ENCODE results near the gene ARHGEF2. TPM values are rescaled to one million over a fixed set of nuclear protein-coding genes. Genes with fewer than 3 reads are reported as not detected.

The ARHGEF2 gene
- total and polyA plus RNA-seq, 2 of the 13 experiments (the other 11 are each of a cell fraction or from before 2014, with no cell fraction given): 16.1 to 32.1 TPM

DNA sequence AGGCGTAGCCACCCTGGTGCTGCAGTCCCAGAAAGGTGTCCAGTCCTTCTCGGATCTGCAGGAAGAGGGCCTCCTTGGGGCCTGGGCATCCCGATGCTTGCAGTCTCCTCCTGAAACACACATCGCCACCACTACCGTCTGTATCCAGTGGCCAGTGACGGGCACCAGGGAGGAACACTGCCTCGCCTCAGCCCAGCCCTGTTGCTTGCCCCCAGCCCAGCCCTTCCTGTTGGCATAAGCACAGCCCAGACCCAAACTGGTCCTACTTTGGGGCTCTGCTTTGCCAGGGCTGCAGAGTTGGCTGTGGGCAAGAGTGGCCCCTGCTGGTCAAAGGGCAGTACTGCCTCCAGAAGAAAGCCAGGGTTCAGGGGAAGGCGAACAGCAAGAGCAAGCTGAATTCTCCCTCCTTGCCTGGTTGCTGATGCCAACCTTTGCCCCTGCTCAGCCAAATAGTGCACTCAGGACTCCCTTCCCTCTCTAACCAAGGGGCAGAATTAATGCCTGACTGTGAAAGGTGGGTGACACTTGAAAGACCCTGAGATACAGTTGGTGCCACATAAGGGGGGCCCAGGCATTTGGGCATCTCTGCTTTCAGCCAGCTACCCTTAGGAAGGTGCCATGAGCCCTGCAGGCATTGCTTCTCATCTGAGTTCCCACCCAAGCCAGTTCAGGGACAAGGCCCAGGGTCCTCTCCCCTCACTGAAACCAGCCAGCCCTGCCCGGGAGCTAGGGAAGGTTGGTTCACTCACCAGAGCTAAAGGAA lies 11.1 kb upstream of the ARHGEF2 start:
- DNase-seq (ENCODE audit: low spot score): peak; percentile 50
- Histone ChIP-seq H2AFZ (ENCODE audit: low read length) (no peak overlapping the region), H4K20me1 (ENCODE audit: insufficient read depth, low read length) (no peaks in the 10 kb centered on the region), H3K4me1 (ENCODE audit: insufficient read depth, low read length) (peaks cover 55% of the 10 kb centered on the region), H3K4me3 (replicated peaks in 1 of 3; ENCODE audit: insufficient read depth in 1 of 3, low read depth in 2 of 3, low read length in 3 of 3) (peak overlapping the region in 1 of 3 experiments; percentile 34; a peak in 1 of 6 replicates), H3K9me3 (ENCODE audit: low read length) (no peaks in the 10 kb centered on the region), H3K4me2 (ENCODE audit: low read depth, low read length) (peak overlapping the region; percentile 50), H3K27me3 (ENCODE audit: control insufficient read depth in 1 of 2, insufficient read depth in 2 of 2, low read length in 2 of 2) (no peaks in the 10 kb centered on the region), H3K27ac (ENCODE audit: extremely low read length, insufficient read depth, low read length) (no peak overlapping the region), H3K36me3 (replicated peaks in 1 of 2; ENCODE audit: control insufficient read depth in 1 of 2, insufficient read depth in 2 of 2, low read length in 2 of 2) (no peaks in the 10 kb centered on the region), H3K9ac (ENCODE audit: insufficient read depth, low read depth, low read length) (no peak overlapping the region), H3K79me2 (ENCODE audit: insufficient read depth, low read length) (no peaks in the 10 kb centered on the region)
- POLR2A ChIA-PET: interaction anchor here (1.0 to 4.9 kb wide), 6 partner anchors 11 to 56 kb away, joined by 5 to 47 read pairs (median 24); partner anchors contain the start of genes ARHGEF2, KHDC4 and RXFP4
- CTCF ChIA-PET (ENCODE audit: low intra/inter-chr PET ratio, low total read pairs): interaction anchor here (1.3 to 3.6 kb wide), 4 partner anchors 23 to 51 kb away, joined by 4 to 32 read pairs (median 5); no protein-coding TSS in a partner anchor
- 6% methylated on average over 2 of the region's 9 CpGs for WGBS (ENCODE audit: low lambda C conversion rate)
- ATAC-seq: peak; percentile 80
- no TSS peak for BruUV-seq (replicated peaks)
- peak; percentile 52 for FAIRE-seq
- intact Hi-C loops (cut with micrococcal nuclease; ENCODE audit: unreplicated experiment) (loop anchor here (1.0 kb wide), 1 partner anchor 51 kb away; no protein-coding TSS in a partner anchor), in situ Hi-C loops (cut with HindIII; ENCODE audit: extremely low pct_ligation_motif_present, low pct_unique_long_range_greater_than_20kb) (loop anchor here (10.0 kb wide), 1 partner anchor 55 kb away; the partner anchor contains the start of gene KHDC4)
- TF ChIP-seq, protein P1, sequence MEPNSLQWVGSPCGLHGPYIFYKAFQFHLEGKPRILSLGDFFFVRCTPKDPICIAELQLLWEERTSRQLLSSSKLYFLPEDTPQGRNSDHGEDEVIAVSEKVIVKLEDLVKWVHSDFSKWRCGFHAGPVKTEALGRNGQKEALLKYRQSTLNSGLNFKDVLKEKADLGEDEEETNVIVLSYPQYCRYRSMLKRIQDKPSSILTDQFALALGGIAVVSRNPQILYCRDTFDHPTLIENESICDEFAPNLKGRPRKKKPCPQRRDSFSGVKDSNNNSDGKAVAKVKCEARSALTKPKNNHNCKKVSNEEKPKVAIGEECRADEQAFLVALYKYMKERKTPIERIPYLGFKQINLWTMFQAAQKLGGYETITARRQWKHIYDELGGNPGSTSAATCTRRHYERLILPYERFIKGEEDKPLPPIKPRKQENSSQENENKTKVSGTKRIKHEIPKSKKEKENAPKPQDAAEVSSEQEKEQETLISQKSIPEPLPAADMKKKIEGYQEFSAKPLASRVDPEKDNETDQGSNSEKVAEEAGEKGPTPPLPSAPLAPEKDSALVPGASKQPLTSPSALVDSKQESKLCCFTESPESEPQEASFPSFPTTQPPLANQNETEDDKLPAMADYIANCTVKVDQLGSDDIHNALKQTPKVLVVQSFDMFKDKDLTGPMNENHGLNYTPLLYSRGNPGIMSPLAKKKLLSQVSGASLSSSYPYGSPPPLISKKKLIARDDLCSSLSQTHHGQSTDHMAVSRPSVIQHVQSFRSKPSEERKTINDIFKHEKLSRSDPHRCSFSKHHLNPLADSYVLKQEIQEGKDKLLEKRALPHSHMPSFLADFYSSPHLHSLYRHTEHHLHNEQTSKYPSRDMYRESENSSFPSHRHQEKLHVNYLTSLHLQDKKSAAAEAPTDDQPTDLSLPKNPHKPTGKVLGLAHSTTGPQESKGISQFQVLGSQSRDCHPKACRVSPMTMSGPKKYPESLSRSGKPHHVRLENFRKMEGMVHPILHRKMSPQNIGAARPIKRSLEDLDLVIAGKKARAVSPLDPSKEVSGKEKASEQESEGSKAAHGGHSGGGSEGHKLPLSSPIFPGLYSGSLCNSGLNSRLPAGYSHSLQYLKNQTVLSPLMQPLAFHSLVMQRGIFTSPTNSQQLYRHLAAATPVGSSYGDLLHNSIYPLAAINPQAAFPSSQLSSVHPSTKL (CRISPR knock-in tag; IDR thresholded peaks at IDR 0.05): 0 out of 2 replicates have a peak, but pooled peaks have one; percentile 25
- TF ChIP-seq PAF1 (CRISPR knock-in tag; IDR thresholded peaks at IDR 0.05): no peak
- 0 out of 2 replicates have a peak, but pooled peaks have one; percentile 56 for TF ChIP-seq NFATC3 (CRISPR knock-in tag; IDR thresholded peaks at IDR 0.05)
- 0 out of 2 replicates have a peak, but pooled peaks have one; percentile 39 for TF ChIP-seq HIVEP1 (CRISPR knock-in tag; IDR thresholded peaks at IDR 0.05)
- TF ChIP-seq, protein P2, sequence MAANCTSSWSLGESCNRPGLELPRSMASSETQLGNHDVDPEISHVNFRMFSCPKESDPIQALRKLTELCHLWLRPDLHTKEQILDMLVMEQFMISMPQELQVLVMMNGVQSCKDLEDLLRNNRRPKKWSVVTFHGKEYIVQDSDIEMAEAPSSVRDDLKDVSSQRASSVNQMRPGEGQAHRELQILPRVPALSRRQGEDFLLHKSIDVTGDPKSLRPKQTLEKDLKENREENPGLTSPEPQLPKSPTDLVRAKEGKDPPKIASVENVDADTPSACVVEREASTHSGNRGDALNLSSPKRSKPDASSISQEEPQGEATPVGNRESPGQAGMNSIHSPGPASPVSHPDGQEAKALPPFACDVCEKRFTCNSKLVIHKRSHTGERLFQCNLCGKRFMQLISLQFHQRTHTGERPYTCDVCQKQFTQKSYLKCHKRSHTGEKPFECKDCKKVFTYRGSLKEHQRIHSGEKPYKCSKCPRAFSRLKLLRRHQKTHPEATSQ (CRISPR knock-in tag; IDR thresholded peaks at IDR 0.05; ENCODE audit: borderline replicate concordance): 0 out of 2 replicates have a peak, but pooled peaks have one; percentile 10
- peak; percentile 52 for TF ChIP-seq AGO1 (IDR thresholded peaks at IDR 0.05; ENCODE audit: low read depth, low read length, poor library complexity, severe bottlenecking)
- no peak for TF ChIP-seq FOXA1 (IDR thresholded peaks at IDR 0.05)
- 0 out of 2 replicates have a peak, but pooled peaks have one; percentile 29 for TF ChIP-seq FOXA1 (CRISPR knock-in tag; IDR thresholded peaks at IDR 0.05)
- TF ChIP-seq BRCA1 (CRISPR knock-in tag; IDR thresholded peaks at IDR 0.05): no peak
- TF ChIP-seq KDM5B (CRISPR knock-in tag; IDR thresholded peaks at IDR 0.05; ENCODE audit: borderline replicate concordance): peak; percentile 49; the same call in 1 of the 2 replicates
- TF ChIP-seq CCDC6 (CRISPR knock-in tag; IDR thresholded peaks at IDR 0.05): peak; percentile 74; the same call in 1 of the 2 replicates
- peak; percentile 36 for TF ChIP-seq RXRA (CRISPR knock-in tag; IDR thresholded peaks at IDR 0.05)
- TF ChIP-seq NFIB (CRISPR knock-in tag; IDR thresholded peaks at IDR 0.05; ENCODE audit: borderline replicate concordance): no peak
- peak; percentile 98 for TF ChIP-seq STAG1 (CRISPR knock-in tag; IDR thresholded peaks at IDR 0.05)
- TF ChIP-seq ZSCAN25 (CRISPR knock-in tag; IDR thresholded peaks at IDR 0.05): peak; percentile 64; the same call in 1 of the 2 replicates
- TF ChIP-seq SP1 (IDR thresholded peaks at IDR 0.05): no peak
- TF ChIP-seq SP1 (CRISPR knock-in tag; IDR thresholded peaks at IDR 0.05): no peak
- TF ChIP-seq ARNTL (CRISPR knock-in tag; IDR thresholded peaks at IDR 0.05): no peak
- TF ChIP-seq ZNF572 (CRISPR knock-in tag; IDR thresholded peaks at IDR 0.05): peak; percentile 65; the same call in 1 of the 2 replicates
- 0 out of 2 replicates have a peak, but pooled peaks have one; percentile 29 for TF ChIP-seq NCOA2 (CRISPR knock-in tag; IDR thresholded peaks at IDR 0.05)

All from HepG2 (cell line).